ENCODE results near the gene NAALADL2. TPM values are rescaled to one million over a fixed set of nuclear protein-coding genes. Genes with fewer than 3 reads are reported as not detected.

The NAALADL2 gene
- total RNA-seq (2021; ENCODE audit: unreplicated experiment): 2.7 TPM
- polyA plus RNA-seq (2012; ENCODE audit: insufficient read length): 0.69 TPM
- percentile 37 among the genes with signal in this experiment for Bru-seq, nascent RNA
- BruChase-seq, experiment 1, labeled RNA remaining after a 2-hour chase: percentile 37 among the genes with signal in this experiment
- percentile 32 among the genes with signal in this experiment for BruChase-seq, experiment 2, labeled RNA remaining after a 6-hour chase
- long read RNA-seq, partial matches to known transcripts: 1 of 1 reads
- long read RNA-seq, other reads (novel, unspliced or antisense): 0 of 1 reads

- ATAC-seq: no peak
- no peaks in the 10 kb centered on the region for H3K4me1 ChIP-seq (ENCODE audit: control insufficient read depth, insufficient read depth, low read length)
- ChIA-PET CTCF (no interaction called here), POLR2A (no interaction called here)
- no peaks in the 10 kb centered on the region for H3K9me3 ChIP-seq (ENCODE audit: control insufficient read depth, insufficient read depth, low read depth, low read length)
- H3K27me3 ChIP-seq (ENCODE audit: control insufficient read depth, insufficient read depth, low read length): no peaks in the 10 kb centered on the region
- in situ Hi-C loops (cut with HindIII; ENCODE audit: low pct_unique_long_range_greater_than_20kb, low sequenced_read_pairs): no loop called here
- H3K36me3 ChIP-seq (ENCODE audit: control insufficient read depth, insufficient read depth, low read length): no peaks in the 10 kb centered on the region
- H3K4me3 ChIP-seq (ENCODE audit: low read depth in 2 of 2, low read length in 2 of 2): no peak within 1 kb of the TSS
- BruUV-seq (replicated peaks): no TSS peak
- intact Hi-C loops (cut with micrococcal nuclease; ENCODE audit: unreplicated experiment): no loop called here
- no peak for DNase-seq (ENCODE audit: low read depth, low spot score)
- H3K27ac ChIP-seq (ENCODE audit: low read length): no peak within 1 kb of the TSS
- TF ChIP-seq POLR2AphosphoS5 (IDR thresholded peaks at IDR 0.05; ENCODE audit: low read depth, low read length) (no peak), CTCF (IDR thresholded peaks at IDR 0.05) (no peak), SIN3A (IDR thresholded peaks at IDR 0.05; ENCODE audit: borderline replicate concordance, insufficient read depth, low read depth, low read length) (no peak), TCF7L2 (IDR thresholded peaks at IDR 0.05; ENCODE audit: low read depth, low read length) (no peak), REST (IDR thresholded peaks at IDR 0.05; ENCODE audit: insufficient read depth in 1 of 2, low read depth in 2 of 2, low read length in 1 of 2) (no peak)
Observed at GRCh38 chr3:174859114-174859735, at the start of gene NAALADL2. Gene NAALADL2, plus strand, starts transcription at chr3:174859334.

- CTCF ChIA-PET: interaction anchor here (0.7 kb wide), 1 partner anchor 9 kb away, joined by 5 read pairs; no protein-coding TSS in a partner anchor
Observed at GRCh38 chr3:174810254-174810653, 48.9 kb upstream of the NAALADL2 start.

More at GRCh38 chr3:174810254-174810653, 48.9 kb upstream of the NAALADL2 start:
- POLR2A ChIA-PET: no interaction called here
- Histone ChIP-seq H3K27ac (ENCODE audit: low read length) (no peak overlapping the region), H3K4me1 (ENCODE audit: control insufficient read depth, insufficient read depth, low read length) (no peaks in the 10 kb centered on the region), H3K4me3 (ENCODE audit: low read depth in 2 of 2, low read length in 2 of 2) (no peak overlapping the region), H3K27me3 (ENCODE audit: control insufficient read depth, insufficient read depth, low read length) (no peaks in the 10 kb centered on the region), H3K36me3 (ENCODE audit: control insufficient read depth, insufficient read depth, low read length) (no peaks in the 10 kb centered on the region), H3K9me3 (ENCODE audit: control insufficient read depth, insufficient read depth, low read depth, low read length) (no peaks in the 10 kb centered on the region)
- intact Hi-C loops (cut with micrococcal nuclease; ENCODE audit: unreplicated experiment) (no loop called here), in situ Hi-C loops (cut with HindIII; ENCODE audit: low pct_unique_long_range_greater_than_20kb, low sequenced_read_pairs) (no loop called here)
- no TSS peak for BruUV-seq (replicated peaks)
- TF ChIP-seq POLR2AphosphoS5 (IDR thresholded peaks at IDR 0.05; ENCODE audit: low read depth, low read length): no peak
- no peak for TF ChIP-seq SIN3A (IDR thresholded peaks at IDR 0.05; ENCODE audit: borderline replicate concordance, insufficient read depth, low read depth, low read length)
- no peak for TF ChIP-seq REST (IDR thresholded peaks at IDR 0.05; ENCODE audit: insufficient read depth in 1 of 2, low read depth in 2 of 2, low read length in 1 of 2)
- TF ChIP-seq CTCF (IDR thresholded peaks at IDR 0.05): no peak
- TF ChIP-seq TCF7L2 (IDR thresholded peaks at IDR 0.05; ENCODE audit: low read depth, low read length): no peak
- ATAC-seq: no peak
- DNase-seq (ENCODE audit: low read depth, low spot score): no peak
